NB4 (cell line): ENCODE measurements around the gene CSTA.

Experiments
- DNase-seq: peaks from one replicate; pipeline ENCODE4 v3.0.0; 2010; ENCODE audit warnings: low read depth
- H3K4me3 ChIP-seq: one replicate; pipeline ENCODE4 v1.5.1; 2011; ENCODE audit warnings: mild to moderate bottlenecking, low read depth, low read length, moderate library complexity
- MYC ChIP-seq: IDR thresholded peaks from 2 replicates; pipeline ENCODE4 v1.6.1; 2011; ENCODE audit warnings: low read depth, low read length
- POLR2A ChIP-seq: IDR thresholded peaks from 2 replicates; pipeline ENCODE4 v1.6.1; 2011; ENCODE audit warnings: mild to moderate bottlenecking; ENCODE audit not compliant: insufficient read length; ENCODE audit errors: extremely low read depth
- TF ChIP-seq, protein P1 (sequence below): IDR thresholded peaks from one replicate; pipeline ENCODE4 v1.5.1; 2012; ENCODE audit warnings: low read depth, low read length
- TF ChIP-seq, protein P2 (sequence below): IDR thresholded peaks from 2 replicates; pipeline ENCODE4 v1.6.1; 2011; ENCODE audit warnings: low read depth, low read length

The CSTA gene

DNA sequence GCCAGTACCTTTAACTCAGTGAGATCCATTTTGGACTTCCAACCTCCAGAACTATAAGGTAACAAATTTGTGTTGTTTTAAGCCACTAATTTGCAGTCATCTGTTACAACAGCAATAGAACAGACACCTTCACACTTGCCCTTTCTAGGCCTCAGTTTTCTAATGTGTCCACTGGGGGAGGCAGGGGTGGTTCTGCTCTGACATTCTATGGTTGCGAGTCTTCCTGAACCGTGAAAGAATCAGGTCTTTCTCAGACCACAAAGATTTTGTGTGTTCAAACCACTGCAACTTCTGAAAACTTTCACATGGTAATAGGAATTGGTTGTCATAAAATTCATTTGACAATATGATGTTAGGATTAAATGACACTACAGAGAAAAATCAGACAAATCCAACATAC, 26.8 kb upstream of the CSTA start:
- no peak overlapping the region for H3K4me3 ChIP-seq
- TF ChIP-seq, protein P1, sequence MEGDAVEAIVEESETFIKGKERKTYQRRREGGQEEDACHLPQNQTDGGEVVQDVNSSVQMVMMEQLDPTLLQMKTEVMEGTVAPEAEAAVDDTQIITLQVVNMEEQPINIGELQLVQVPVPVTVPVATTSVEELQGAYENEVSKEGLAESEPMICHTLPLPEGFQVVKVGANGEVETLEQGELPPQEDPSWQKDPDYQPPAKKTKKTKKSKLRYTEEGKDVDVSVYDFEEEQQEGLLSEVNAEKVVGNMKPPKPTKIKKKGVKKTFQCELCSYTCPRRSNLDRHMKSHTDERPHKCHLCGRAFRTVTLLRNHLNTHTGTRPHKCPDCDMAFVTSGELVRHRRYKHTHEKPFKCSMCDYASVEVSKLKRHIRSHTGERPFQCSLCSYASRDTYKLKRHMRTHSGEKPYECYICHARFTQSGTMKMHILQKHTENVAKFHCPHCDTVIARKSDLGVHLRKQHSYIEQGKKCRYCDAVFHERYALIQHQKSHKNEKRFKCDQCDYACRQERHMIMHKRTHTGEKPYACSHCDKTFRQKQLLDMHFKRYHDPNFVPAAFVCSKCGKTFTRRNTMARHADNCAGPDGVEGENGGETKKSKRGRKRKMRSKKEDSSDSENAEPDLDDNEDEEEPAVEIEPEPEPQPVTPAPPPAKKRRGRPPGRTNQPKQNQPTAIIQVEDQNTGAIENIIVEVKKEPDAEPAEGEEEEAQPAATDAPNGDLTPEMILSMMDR: no peak
- TF ChIP-seq POLR2A (no peak), MYC (no peak)
- TF ChIP-seq, protein P2, sequence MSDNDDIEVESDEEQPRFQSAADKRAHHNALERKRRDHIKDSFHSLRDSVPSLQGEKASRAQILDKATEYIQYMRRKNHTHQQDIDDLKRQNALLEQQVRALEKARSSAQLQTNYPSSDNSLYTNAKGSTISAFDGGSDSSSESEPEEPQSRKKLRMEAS: no peak
- DNase-seq: peak; percentile 9

DNA sequence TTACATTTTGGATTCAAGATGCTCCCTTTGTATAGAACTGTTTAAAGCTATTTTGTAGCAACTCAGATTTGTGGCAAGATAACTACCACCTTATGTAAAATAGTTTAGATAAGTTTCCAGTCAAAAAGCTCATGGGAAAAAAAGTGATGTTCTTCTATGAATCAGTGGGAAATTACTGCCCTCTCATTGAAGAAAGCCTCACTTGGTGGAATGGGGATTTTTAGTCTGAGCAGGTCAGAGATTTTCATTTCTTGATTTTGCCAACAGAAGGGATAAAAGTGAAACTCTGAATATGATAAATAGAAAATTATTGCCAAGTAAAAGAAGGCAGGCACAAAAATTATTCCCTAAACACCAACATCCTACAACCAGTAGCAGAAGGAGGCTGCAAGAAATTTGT, 25.8 kb upstream of the CSTA start:
- H3K4me3 ChIP-seq: no peak overlapping the region
- TF ChIP-seq, protein P1: no peak
- TF ChIP-seq POLR2A (no peak), MYC (no peak)
- TF ChIP-seq, protein P2: no peak
- no peak for DNase-seq

DNA sequence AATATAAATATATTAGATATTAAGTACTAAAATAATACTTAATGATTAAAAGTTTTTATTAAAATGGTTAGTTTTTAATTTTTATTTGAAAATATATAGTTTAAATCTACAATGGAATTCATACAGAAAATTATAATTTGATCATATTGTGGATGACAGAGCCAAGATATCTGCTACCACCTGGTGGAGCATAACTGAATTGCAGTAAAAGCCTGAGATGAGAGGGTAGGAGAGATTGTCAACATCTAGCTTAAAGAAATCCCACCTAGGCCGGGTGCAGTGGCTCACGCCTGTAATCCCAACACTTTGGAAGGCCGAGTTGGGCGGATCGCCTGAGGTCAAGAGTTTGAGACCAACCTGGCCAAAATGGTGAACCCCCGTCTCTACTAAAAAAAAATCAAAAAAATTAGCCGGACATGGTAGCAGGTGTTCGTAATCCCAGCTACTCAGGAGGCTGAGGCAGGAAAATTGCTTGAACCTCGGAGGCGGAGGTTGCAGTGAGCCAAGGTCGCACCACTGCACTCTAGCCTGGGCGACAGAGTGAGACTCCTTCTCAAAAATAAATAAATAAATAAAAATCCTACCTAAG, 25.1 kb upstream of the CSTA start:
- DNase-seq: peak; percentile 61
- H3K4me3 ChIP-seq: no peak overlapping the region
- TF ChIP-seq, protein P2: no peak
- no peak for TF ChIP-seq POLR2A
- no peak for TF ChIP-seq MYC
- TF ChIP-seq, protein P1: peak; percentile 57

DNA sequence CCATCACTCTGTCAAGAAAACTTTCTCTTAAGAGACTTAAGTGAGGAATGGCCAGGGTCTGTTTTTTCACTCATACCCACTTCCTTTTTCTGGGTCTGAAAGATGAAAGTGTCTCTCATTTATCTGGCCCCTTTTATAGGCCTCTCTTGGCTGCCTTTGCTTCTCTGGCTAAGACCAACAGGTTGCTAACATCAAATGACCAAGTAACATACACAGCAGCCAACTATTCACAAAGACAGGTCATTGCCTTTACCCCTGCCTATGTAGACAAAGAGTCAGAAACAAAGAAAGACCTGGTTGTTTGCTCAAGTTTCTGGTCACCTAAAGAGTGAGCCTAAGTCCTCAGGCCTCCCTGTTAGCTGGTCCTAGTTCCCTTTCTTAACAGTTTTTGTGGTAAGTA, 24.0 kb upstream of the CSTA start:
- no peak overlapping the region for H3K4me3 ChIP-seq
- TF ChIP-seq, protein P2: no peak
- TF ChIP-seq, protein P1: no peak
- no peak for TF ChIP-seq POLR2A
- TF ChIP-seq MYC: no peak
- DNase-seq: peak; percentile 29

DNA sequence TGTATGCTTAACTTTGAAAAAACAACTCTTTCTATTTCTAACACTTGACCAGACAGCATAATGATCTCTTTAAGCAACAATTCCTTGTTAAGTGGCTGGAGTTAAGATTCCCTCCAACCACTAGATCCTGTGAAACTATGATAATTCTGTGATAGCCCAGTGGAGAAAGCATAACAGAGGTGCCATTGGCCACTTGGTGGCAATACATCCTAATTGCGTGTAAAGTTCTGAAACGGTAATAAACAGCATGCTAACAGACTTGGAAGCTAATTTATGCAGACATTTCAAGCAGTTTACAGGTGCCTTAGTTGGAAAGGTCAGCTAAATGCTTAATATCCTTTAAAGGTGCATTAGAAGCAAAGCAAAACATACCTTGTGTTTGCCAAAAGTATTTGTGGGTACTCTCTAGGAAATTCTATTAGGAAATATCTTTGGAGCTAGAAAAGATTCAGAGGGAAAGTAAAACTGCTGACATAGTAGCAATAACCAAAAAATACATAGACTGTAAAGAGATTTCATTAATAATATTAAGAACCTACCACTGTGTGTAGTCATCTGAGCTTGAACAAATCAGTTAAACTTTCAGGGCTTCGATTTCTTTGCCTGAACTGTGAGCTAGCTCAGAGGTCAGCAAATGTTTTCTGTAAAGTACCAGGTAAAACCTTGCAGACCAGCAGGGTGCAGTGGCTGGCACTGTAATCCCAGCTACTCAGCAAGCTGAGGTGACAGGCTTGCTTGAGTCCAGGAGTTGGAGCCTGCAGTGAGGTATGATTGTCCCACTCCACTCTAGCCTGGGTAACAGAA, 19.0 kb upstream of the CSTA start:
- no peak overlapping the region for H3K4me3 ChIP-seq
- TF ChIP-seq, protein P1: peak; percentile 37
- TF ChIP-seq POLR2A (no peak), MYC (no peak)
- TF ChIP-seq, protein P2: no peak
- peak; percentile 35 for DNase-seq
